GM12891 (cell line): ENCODE results near the gene CXCR6.

Source experiments
- POLR2A ChIP-seq: IDR thresholded peaks from 2 replicates; pipeline ENCODE4 v1.6.1; 2011; ENCODE audit warnings: low read depth, low read length, control low read depth
- POLR2AphosphoS5 ChIP-seq: IDR thresholded peaks from 2 replicates; pipeline ENCODE4 v1.6.1; 2011; ENCODE audit warnings: low read depth, low read length, control low read depth
- POU2F2 ChIP-seq: IDR thresholded peaks from 2 replicates; pipeline ENCODE4 v1.6.1; 2011; ENCODE audit warnings: low read depth, mild to moderate bottlenecking, control low read depth, low read length, moderate library complexity
- SPI1 ChIP-seq: IDR thresholded peaks from 2 replicates; pipeline ENCODE4 v1.6.1; 2011; ENCODE audit warnings: low read depth, low read length, control low read depth
- TAF1 ChIP-seq: IDR thresholded peaks from 2 replicates; pipeline ENCODE4 v1.6.1; 2011; ENCODE audit warnings: low read depth, low read length, control low read depth

- TF ChIP-seq POLR2A = no peak
- no peak for TF ChIP-seq TAF1
- no peak for TF ChIP-seq POLR2AphosphoS5
- no peak for TF ChIP-seq SPI1
- no peak for TF ChIP-seq POU2F2
Observed at GRCh38 chr3:45942051-45942825, 1.0 kb upstream of the CXCR6 start.
